ENCODE data around the gene CRB2. TPM values are rescaled to one million over a fixed set of nuclear protein-coding genes. Genes with fewer than 3 reads are reported as not detected.
"Not testable (repeated sequence)": the region's sequence is repeated elsewhere in the genome, so short reads cannot be mapped to it uniquely, and the experiment has no call there.

CRB2 gene
- total RNA-seq, 1 experiment from 2014 or later: not detected

- Histone ChIP-seq H3K9me3 (replicated peaks) (no peaks in the 10 kb centered on the region), H3K4me1 (replicated peaks) (no peaks in the 10 kb centered on the region), H3K27me3 (replicated peaks) (no peaks in the 10 kb centered on the region), H3K36me3 (no peaks in the 10 kb centered on the region), H3K4me3 (no peak overlapping the region), H3K27ac (no peak overlapping the region)
- no peak for DNase-seq (ENCODE audit: low read depth in 1 of 2, low spot score in 2 of 2)
Observed at GRCh38 chr9:123322273-123323195, 33.5 kb upstream of the CRB2 start.

GRCh38 chr9:123323196-123324013, 32.6 kb upstream of the CRB2 start:
- Histone ChIP-seq H3K9me3 (replicated peaks) (no peaks in the 10 kb centered on the region), H3K36me3 (no peaks in the 10 kb centered on the region), H3K27ac (no peak overlapping the region), H3K27me3 (replicated peaks) (no peaks in the 10 kb centered on the region), H3K4me1 (replicated peaks) (no peaks in the 10 kb centered on the region), H3K4me3 (no peak overlapping the region)
- DNase-seq (ENCODE audit: low read depth in 1 of 2, low spot score in 2 of 2): no peak

- no peaks in the 10 kb centered on the region for H3K27me3 ChIP-seq (replicated peaks)
- no peak for DNase-seq (ENCODE audit: low read depth in 1 of 2, low spot score in 2 of 2)
- H3K4me3 ChIP-seq: no peak overlapping the region
- no peak overlapping the region for H3K27ac ChIP-seq
- no peaks in the 10 kb centered on the region for H3K4me1 ChIP-seq (replicated peaks)
- H3K9me3 ChIP-seq (replicated peaks): no peaks in the 10 kb centered on the region
- no peaks in the 10 kb centered on the region for H3K36me3 ChIP-seq
Observed at GRCh38 chr9:123324767-123325183, 31.2 kb upstream of the CRB2 start.

GRCh38 chr9:123326187-123326586, 29.8 kb upstream of the CRB2 start:
- no peaks in the 10 kb centered on the region for H3K4me1 ChIP-seq (replicated peaks)
- DNase-seq (ENCODE audit: low read depth in 1 of 2, low spot score in 2 of 2): no peak
- H3K36me3 ChIP-seq: no peaks in the 10 kb centered on the region
- no peak overlapping the region for H3K4me3 ChIP-seq
- H3K27ac ChIP-seq: no peak overlapping the region
- H3K27me3 ChIP-seq (replicated peaks): no peaks in the 10 kb centered on the region
- no peaks in the 10 kb centered on the region for H3K9me3 ChIP-seq (replicated peaks)

- DNase-seq (ENCODE audit: low read depth in 1 of 2, low spot score in 2 of 2): no peak
- Histone ChIP-seq H3K9me3 (replicated peaks) (no peaks in the 10 kb centered on the region), H3K4me3 (no peak overlapping the region)
Observed at GRCh38 chr9:123326662-123327093, 29.3 kb upstream of the CRB2 start.

GRCh38 chr9:123327697-123328100, 28.3 kb upstream of the CRB2 start:
- no peak for DNase-seq (ENCODE audit: low read depth in 1 of 2, low spot score in 2 of 2)
- no peaks in the 10 kb centered on the region for H3K9me3 ChIP-seq (replicated peaks)
- no peaks in the 10 kb centered on the region for H3K27me3 ChIP-seq (replicated peaks)
- H3K27ac ChIP-seq: no peak overlapping the region
- H3K36me3 ChIP-seq: no peaks in the 10 kb centered on the region
- H3K4me3 ChIP-seq: no peak overlapping the region
- H3K4me1 ChIP-seq (replicated peaks): no peaks in the 10 kb centered on the region

More at GRCh38 chr9:123326662-123327093, 29.3 kb upstream of the CRB2 start:
- Histone ChIP-seq H3K27me3 (replicated peaks) (no peaks in the 10 kb centered on the region), H3K36me3 (no peaks in the 10 kb centered on the region), H3K4me1 (replicated peaks) (no peaks in the 10 kb centered on the region), H3K27ac (no peak overlapping the region)

- Histone ChIP-seq H3K9me3 (replicated peaks) (no peaks in the 10 kb centered on the region), H3K4me3 (no peak overlapping the region), H3K4me1 (replicated peaks) (peaks cover 7% of the 10 kb centered on the region; the same call in 1 of the 2 replicates), H3K36me3 (no peaks in the 10 kb centered on the region), H3K27me3 (replicated peaks) (no peaks in the 10 kb centered on the region), H3K27ac (no peak overlapping the region)
- no peak for DNase-seq (ENCODE audit: low read depth in 1 of 2, low spot score in 2 of 2)
Observed at GRCh38 chr9:123329329-123329955, 26.6 kb upstream of the CRB2 start.

GRCh38 chr9:123331346-123332060, 24.5 kb upstream of the CRB2 start:
- no peaks in the 10 kb centered on the region for H3K27me3 ChIP-seq (replicated peaks)
- no peaks in the 10 kb centered on the region for H3K36me3 ChIP-seq
- H3K4me1 ChIP-seq (replicated peaks): peaks cover 18% of the 10 kb centered on the region
- DNase-seq (ENCODE audit: low read depth in 1 of 2, low spot score in 2 of 2): no peak
- H3K9me3 ChIP-seq (replicated peaks): no peaks in the 10 kb centered on the region
- H3K4me3 ChIP-seq: no peak overlapping the region
- no peak overlapping the region for H3K27ac ChIP-seq

GRCh38 chr9:123333058-123333669, 22.8 kb upstream of the CRB2 start:
- H3K27ac ChIP-seq; H3K36me3 ChIP-seq; H3K9me3 ChIP-seq (replicated peaks); H3K27me3 ChIP-seq (replicated peaks); H3K4me3 ChIP-seq: not testable (repeated sequence)
- H3K4me1 ChIP-seq (replicated peaks): peaks cover 18% of the 10 kb centered on the region
- DNase-seq (ENCODE audit: low read depth in 1 of 2, low spot score in 2 of 2): peak in 1 of 2 experiments; percentile 47

GRCh38 chr9:123334639-123335038, 21.4 kb upstream of the CRB2 start:
- Histone ChIP-seq H3K27ac (no peak overlapping the region), H3K27me3 (replicated peaks) (no peaks in the 10 kb centered on the region), H3K36me3 (no peaks in the 10 kb centered on the region), H3K4me1 (replicated peaks) (peaks cover 18% of the 10 kb centered on the region), H3K9me3 (replicated peaks) (no peaks in the 10 kb centered on the region), H3K4me3 (no peak overlapping the region)
- DNase-seq (ENCODE audit: low read depth in 1 of 2, low spot score in 2 of 2): no peak

GRCh38 chr9:123335193-123335985, 20.6 kb upstream of the CRB2 start:
- no peak overlapping the region for H3K4me3 ChIP-seq
- no peaks in the 10 kb centered on the region for H3K36me3 ChIP-seq
- DNase-seq (ENCODE audit: low read depth in 1 of 2, low spot score in 2 of 2): peak; percentile 28 to 52
- H3K4me1 ChIP-seq (replicated peaks): peaks cover 18% of the 10 kb centered on the region
- no peaks in the 10 kb centered on the region for H3K27me3 ChIP-seq (replicated peaks)
- no peaks in the 10 kb centered on the region for H3K9me3 ChIP-seq (replicated peaks)
- H3K27ac ChIP-seq: no peak overlapping the region

GRCh38 chr9:123335986-123336329, 20.0 kb upstream of the CRB2 start:
- Histone ChIP-seq H3K9me3 (replicated peaks) (no peaks in the 10 kb centered on the region), H3K27ac (no peak overlapping the region), H3K27me3 (replicated peaks) (no peaks in the 10 kb centered on the region), H3K36me3 (no peaks in the 10 kb centered on the region), H3K4me1 (replicated peaks) (peaks cover 18% of the 10 kb centered on the region), H3K4me3 (no peak overlapping the region)
- DNase-seq (ENCODE audit: low read depth in 1 of 2, low spot score in 2 of 2): no peak

Measured in SJSA1 (cell line).